ENCODE data around the gene C5AR1.

Gene C5AR1

DNA sequence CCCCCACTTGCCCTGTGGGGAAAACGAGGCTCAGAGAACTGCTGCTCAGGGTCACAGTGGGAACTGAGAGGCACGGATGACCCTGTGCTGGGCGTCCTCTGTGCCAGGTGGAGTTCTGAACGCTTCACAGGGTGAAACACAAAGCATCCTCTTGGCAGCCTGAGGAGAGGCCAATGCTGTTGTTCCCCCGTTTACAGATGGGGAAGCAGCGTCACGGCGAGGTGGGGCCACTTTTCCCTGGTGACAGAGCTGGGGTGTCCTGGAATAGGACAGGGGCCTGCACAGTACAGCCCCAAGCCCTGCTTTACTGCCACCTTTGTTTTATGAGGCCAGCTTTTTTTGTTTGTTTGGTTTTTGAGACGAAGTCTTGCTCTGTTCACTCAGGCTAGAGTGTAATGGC, 61.6 kb downstream of the C5AR1 start:
- Histone ChIP-seq H3K4me1 (ENCODE audit: control insufficient read depth, insufficient read depth, low read length) (no peaks in the 10 kb centered on the region), H3K27ac (ENCODE audit: low read depth, low read length) (no peak overlapping the region), H3K9me3 (ENCODE audit: control insufficient read depth, insufficient read depth, low read length) (no peaks in the 10 kb centered on the region), H3K36me3 (ENCODE audit: control insufficient read depth, insufficient read depth, low read length) (peaks cover 86% of the 10 kb centered on the region), H3K27me3 (ENCODE audit: control insufficient read depth, insufficient read depth, low read length) (no peaks in the 10 kb centered on the region), H3K4me3 (ENCODE audit: low read depth, low read length) (no peak overlapping the region), H3K9ac (ENCODE audit: low read depth, low read length) (no peak overlapping the region)
